ENCODE measurements around the gene MFSD12. TPM values are rescaled to one million over a fixed set of nuclear protein-coding genes. Genes with fewer than 3 reads are reported as not detected.
A peak's percentile ranks its signal among the peaks of the same experiment; 100 is the strongest.

MFSD12 gene
- polyA plus RNA-seq, 3 donors: 47.9 to 150 (median 55.5) TPM

GRCh38 chr19:3507371-3508120 is 49.8 kb downstream of the MFSD12 start:
- Histone ChIP-seq H3K4me3 (replicated peaks in 1 of 3; ENCODE audit: low read depth in 2 of 3, low read length in 3 of 3) (peak overlapping the region; percentile 86 to 91 (median 87)), H3K9ac (ENCODE audit: insufficient read depth, low read length, poor library complexity, severe bottlenecking) (peak overlapping the region; percentile 98), H2AFZ (ENCODE audit: insufficient read depth, low read depth, low read length, poor library complexity, severe bottlenecking) (peak overlapping the region; percentile 79), H3K9me3 (replicated peaks in 1 of 2; ENCODE audit: control insufficient read depth in 1 of 2, insufficient read depth in 1 of 2, low read length in 2 of 2) (no peaks in the 10 kb centered on the region), H3K36me3 (replicated peaks in 1 of 2; ENCODE audit: control insufficient read depth in 1 of 2, insufficient read depth in 2 of 2, low read length in 2 of 2) (peaks cover 30 to 32% of the 10 kb centered on the region in 2 donors), H3K27ac (ENCODE audit: low read depth in 1 of 2, low read length in 2 of 2) (peak overlapping the region in 1 of 2 donors; percentile 83), H3K4me2 (replicated peaks; ENCODE audit: extremely low read depth, low read length, poor library complexity, severe bottlenecking) (peak overlapping the region; percentile 98), H3K79me2 (ENCODE audit: insufficient read depth, low read length) (peaks cover 64% of the 10 kb centered on the region), H4K20me1 (ENCODE audit: insufficient read depth, low read length) (peaks cover 42% of the 10 kb centered on the region), H3K27me3 (ENCODE audit: control insufficient read depth in 2 of 2, insufficient read depth in 2 of 2, low read length in 2 of 2) (no peaks in the 10 kb centered on the region), H3K4me1 (ENCODE audit: control insufficient read depth in 1 of 2, insufficient read depth in 2 of 2, low read length in 2 of 2) (peaks cover 19 to 23% of the 10 kb centered on the region in 2 donors)
- 75% methylated on average over 20 of the region's 31 CpGs for WGBS (ENCODE audit: insufficient coverage)
- intact Hi-C loops (cut with micrococcal nuclease): loop anchor here (1.0 to 10.0 kb wide), 5 partner anchors 8 to 73 kb away; partner anchors contain the start of genes HMG20B (in 1 of the 2) and MFSD12 (in 1 of the 2)
- peak overlapping the region; percentile 21 to 97 (median 89) for H3K27ac Mint-ChIP-seq
- no peak for TF ChIP-seq CTCF (IDR thresholded peaks at IDR 0.05)
- peaks cover 40% of the 10 kb centered on the region for H3K4me1 Mint-ChIP-seq
- peaks cover 22 to 34% of the 10 kb centered on the region in 2 donors for H3K36me3 Mint-ChIP-seq
- peak overlapping the region; percentile 94 to 95 for H3K4me3 Mint-ChIP-seq
- peaks cover 0 to 3% (median 0%) of the 10 kb centered on the region in 7 donors for H3K9me3 Mint-ChIP-seq
- DNase-seq: peak in 1 of 3 donors; percentile 29
- H3K27me3 Mint-ChIP-seq (ENCODE audit: low read depth in 3 of 3): peaks cover 0 to 3% (median 2%) of the 10 kb centered on the region in 3 donors

GRCh38 chr19:3506384-3507340 is 50.7 kb downstream of the MFSD12 start:
- Histone ChIP-seq H3K4me1 (ENCODE audit: control insufficient read depth in 1 of 2, insufficient read depth in 2 of 2, low read length in 2 of 2) (peaks cover 19 to 23% of the 10 kb centered on the region in 2 donors), H2AFZ (ENCODE audit: insufficient read depth, low read depth, low read length, poor library complexity, severe bottlenecking) (peak overlapping the region; percentile 79), H4K20me1 (ENCODE audit: insufficient read depth, low read length) (peaks cover 33% of the 10 kb centered on the region), H3K27me3 (ENCODE audit: control insufficient read depth in 2 of 2, insufficient read depth in 2 of 2, low read length in 2 of 2) (no peaks in the 10 kb centered on the region), H3K27ac (ENCODE audit: low read depth in 1 of 2, low read length in 2 of 2) (peak overlapping the region; percentile 38 to 83), H3K9ac (ENCODE audit: insufficient read depth, low read length, poor library complexity, severe bottlenecking) (peak overlapping the region; percentile 98), H3K79me2 (ENCODE audit: insufficient read depth, low read length) (peaks cover 55% of the 10 kb centered on the region), H3K36me3 (replicated peaks in 1 of 2; ENCODE audit: control insufficient read depth in 1 of 2, insufficient read depth in 2 of 2, low read length in 2 of 2) (peaks cover 24 to 27% of the 10 kb centered on the region in 2 donors), H3K4me2 (replicated peaks; ENCODE audit: extremely low read depth, low read length, poor library complexity, severe bottlenecking) (peak overlapping the region; percentile 98), H3K4me3 (replicated peaks in 1 of 3; ENCODE audit: low read depth in 2 of 3, low read length in 3 of 3) (peak overlapping the region; percentile 86 to 91 (median 87)), H3K9me3 (replicated peaks in 1 of 2; ENCODE audit: control insufficient read depth in 1 of 2, insufficient read depth in 1 of 2, low read length in 2 of 2) (no peaks in the 10 kb centered on the region)
- TF ChIP-seq CTCF (IDR thresholded peaks at IDR 0.05): no peak
- peaks cover 40% of the 10 kb centered on the region for H3K4me1 Mint-ChIP-seq
- peak overlapping the region; percentile 94 to 95 for H3K4me3 Mint-ChIP-seq
- peaks cover 0 to 3% (median 0%) of the 10 kb centered on the region in 7 donors for H3K9me3 Mint-ChIP-seq
- H3K27me3 Mint-ChIP-seq (ENCODE audit: low read depth in 3 of 3): peaks cover 0 to 3% (median 2%) of the 10 kb centered on the region in 3 donors
- intact Hi-C loops (cut with micrococcal nuclease): loop anchor here (1.0 to 10.0 kb wide), 5 partner anchors 7 to 72 kb away; partner anchors contain the start of genes HMG20B (in 1 of the 2) and MFSD12 (in 1 of the 2)
- peaks cover 22 to 33% of the 10 kb centered on the region in 2 donors for H3K36me3 Mint-ChIP-seq
- WGBS (ENCODE audit: insufficient coverage): under 1% methylated on average over 63 of the region's 69 CpGs
- peak overlapping the region; percentile 82 to 97 (median 90) for H3K27ac Mint-ChIP-seq
- peak; percentile 1 to 50 (median 36) for DNase-seq
